Fibroblast of villous mesenchyme (primary cell): ENCODE measurements around the gene RRP8. TPM values are rescaled to one million over a fixed set of nuclear protein-coding genes. Genes with fewer than 3 reads are reported as not detected.

Source experiments
- DNase-seq: peaks from one replicate; pipeline ENCODE4 v3.0.0-alpha.2; 2010; ENCODE audit warnings: low read depth
- H3K4me3 ChIP-seq: 2 replicates; pipeline ENCODE4 v1.5.1; 2011; ENCODE audit warnings: low read depth, mild to moderate bottlenecking, low read length
- total RNA-seq: library from RNA; depleted of rRNA; stranded (reverse); fragments of >200 nt; gene quantifications from 2 replicates; pipeline ENCODE4 v1.2.3, GENCODE V29; 2012
- TF ChIP-seq, protein P1 (sequence below): IDR thresholded peaks from 2 replicates; pipeline ENCODE4 v1.5.1; 2012; ENCODE audit warnings: low read depth, mild to moderate bottlenecking, low read length; ENCODE audit not compliant: insufficient read depth

RRP8 gene
- total RNA-seq, 1 donor: 13.4 TPM

DNA sequence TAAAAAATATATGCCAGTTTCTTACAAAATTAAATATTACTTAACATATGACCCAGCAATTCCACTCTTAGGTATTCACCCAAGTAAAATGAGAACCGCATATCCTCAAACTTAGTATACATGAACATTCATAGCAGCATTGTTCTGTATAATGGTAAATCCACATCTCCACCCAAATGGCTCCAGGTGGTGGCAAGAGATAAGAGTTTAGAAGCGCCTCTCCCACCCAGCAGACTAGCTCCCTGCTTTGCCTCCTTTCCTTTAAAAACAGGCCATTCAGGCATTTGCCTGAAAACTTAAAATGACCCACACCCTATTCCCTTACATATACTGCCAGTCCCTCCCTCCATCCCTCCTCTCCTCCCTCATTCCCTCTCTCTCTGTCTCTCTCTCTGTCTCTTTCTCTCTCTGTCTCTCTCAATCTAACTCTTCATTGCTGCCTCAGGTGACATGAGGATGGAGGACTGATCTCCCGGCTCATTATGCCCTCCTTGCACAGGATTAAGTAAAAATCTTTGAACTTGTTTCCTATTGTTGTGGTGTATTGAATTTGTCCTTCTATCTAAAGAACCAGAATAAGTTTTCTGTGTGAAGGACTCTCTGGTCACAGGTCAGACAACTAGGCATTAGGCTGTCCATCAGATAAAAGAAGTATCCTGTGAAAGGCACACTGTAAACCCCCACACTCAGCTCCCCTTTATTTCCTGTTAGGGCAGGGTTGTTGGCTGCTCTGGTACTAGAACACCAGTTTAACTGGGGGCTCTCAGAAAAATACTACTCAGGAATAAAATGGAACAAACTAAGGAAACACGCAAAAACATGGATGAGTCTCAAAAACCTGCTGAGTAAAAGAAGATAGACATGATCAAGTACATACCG, 48.3 kb downstream of the RRP8 start:
- TF ChIP-seq, protein P1, sequence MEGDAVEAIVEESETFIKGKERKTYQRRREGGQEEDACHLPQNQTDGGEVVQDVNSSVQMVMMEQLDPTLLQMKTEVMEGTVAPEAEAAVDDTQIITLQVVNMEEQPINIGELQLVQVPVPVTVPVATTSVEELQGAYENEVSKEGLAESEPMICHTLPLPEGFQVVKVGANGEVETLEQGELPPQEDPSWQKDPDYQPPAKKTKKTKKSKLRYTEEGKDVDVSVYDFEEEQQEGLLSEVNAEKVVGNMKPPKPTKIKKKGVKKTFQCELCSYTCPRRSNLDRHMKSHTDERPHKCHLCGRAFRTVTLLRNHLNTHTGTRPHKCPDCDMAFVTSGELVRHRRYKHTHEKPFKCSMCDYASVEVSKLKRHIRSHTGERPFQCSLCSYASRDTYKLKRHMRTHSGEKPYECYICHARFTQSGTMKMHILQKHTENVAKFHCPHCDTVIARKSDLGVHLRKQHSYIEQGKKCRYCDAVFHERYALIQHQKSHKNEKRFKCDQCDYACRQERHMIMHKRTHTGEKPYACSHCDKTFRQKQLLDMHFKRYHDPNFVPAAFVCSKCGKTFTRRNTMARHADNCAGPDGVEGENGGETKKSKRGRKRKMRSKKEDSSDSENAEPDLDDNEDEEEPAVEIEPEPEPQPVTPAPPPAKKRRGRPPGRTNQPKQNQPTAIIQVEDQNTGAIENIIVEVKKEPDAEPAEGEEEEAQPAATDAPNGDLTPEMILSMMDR: no peak
- no peak for DNase-seq
- no peak overlapping the region for H3K4me3 ChIP-seq

DNA sequence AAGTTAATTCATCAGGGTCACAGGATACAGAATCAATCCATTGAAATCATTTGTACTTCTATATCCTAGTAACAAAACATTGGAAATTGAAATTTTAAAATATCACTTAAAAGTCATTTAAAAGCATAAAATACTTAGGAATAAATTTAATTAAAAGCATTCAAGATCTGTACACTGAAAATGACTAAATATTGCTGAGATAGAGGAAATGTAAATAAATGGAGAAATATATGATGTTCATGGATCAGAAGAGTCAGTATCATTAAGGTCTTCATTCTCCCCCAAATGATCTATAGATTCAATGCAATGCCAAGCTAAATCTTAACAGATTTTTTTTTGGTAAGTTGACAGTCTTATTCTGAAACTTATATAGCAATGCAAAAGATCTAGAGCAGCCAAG, 49.8 kb downstream of the RRP8 start:
- no peak for DNase-seq
- TF ChIP-seq, protein P1: no peak
- no peak overlapping the region for H3K4me3 ChIP-seq

DNA sequence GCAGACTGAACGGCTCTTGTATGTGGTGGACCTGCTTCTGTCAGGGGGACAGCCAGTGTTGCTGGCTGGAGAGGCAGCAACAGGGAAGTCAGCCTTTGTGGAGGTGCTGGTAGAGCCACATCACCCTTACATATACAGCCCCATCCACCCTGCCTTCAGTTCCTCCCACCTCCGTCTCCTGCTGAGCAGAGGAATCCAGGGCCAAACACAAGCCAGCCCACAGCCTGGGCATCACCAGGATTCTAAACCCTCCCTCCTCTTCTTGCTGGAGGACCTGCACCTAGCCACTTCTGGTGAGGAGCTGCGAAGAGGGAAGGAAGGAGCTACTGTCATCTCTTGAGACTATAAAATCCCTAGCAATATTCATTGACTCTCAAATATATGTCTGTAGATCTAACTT, 54.8 kb downstream of the RRP8 start:
- no peak overlapping the region for H3K4me3 ChIP-seq
- no peak for DNase-seq
- TF ChIP-seq, protein P1: no peak

DNA sequence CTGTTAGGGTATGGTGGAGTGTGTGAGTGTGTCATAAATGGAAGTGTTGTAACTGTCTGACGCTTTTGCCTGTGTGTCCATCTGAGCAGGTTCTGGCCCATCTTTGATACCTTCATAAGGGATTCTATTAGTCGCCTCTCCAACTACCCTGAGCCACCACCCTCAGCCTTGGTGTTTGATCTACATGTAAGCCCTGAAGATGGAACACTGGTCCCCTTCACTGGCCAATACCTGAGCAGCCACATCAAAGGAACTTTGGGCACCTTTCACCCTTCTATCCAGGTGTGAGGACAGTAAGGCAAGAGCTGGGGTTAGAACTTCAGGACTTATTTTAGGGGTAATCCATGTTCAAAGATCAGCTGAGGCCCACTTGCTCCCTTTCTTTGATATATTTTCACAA, 55.3 kb downstream of the RRP8 start:
- DNase-seq: no peak
- no peak overlapping the region for H3K4me3 ChIP-seq
- TF ChIP-seq, protein P1: no peak

DNA sequence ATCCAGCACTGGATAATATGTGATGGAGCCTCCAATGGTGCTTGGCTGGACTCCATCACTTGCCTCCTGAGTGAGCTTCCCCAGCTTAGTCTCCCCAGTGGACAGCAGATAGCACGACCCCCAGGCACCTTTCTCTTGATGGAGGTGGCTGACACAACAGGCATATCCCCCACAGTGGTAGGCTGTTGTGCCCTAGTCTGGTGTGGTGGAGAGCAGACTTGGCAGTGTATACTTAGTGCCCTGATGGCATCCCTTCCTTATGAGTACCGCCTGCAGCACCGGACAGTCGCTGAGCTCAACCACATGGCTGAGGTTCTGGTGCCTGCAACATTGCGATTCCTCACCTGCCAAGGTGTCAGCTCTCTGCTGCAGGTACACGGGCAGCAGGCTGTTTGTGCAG, 56.2 kb downstream of the RRP8 start:
- TF ChIP-seq, protein P1: no peak
- no peak for DNase-seq
- no peak overlapping the region for H3K4me3 ChIP-seq

DNA sequence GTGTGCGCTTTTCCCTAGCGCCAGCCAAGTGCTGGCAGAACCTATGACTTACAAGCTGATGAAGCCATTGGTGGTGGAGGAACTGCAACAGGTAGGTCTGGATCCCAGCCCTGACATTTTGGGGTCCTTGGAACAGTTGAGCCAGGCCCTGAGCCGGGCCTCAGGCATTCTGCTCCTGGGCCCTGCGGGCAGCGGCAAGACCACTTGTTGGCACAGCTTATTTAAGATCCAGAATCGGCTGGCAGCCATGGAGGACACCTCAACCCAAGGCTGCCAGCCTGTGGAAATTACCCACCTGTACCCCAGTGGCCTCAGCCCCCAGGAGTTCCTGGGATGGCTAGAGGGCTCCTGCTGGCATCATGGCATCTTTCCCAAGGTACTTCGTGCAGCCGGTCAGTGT, 56.7 kb downstream of the RRP8 start:
- TF ChIP-seq, protein P1: no peak
- no peak for DNase-seq
- H3K4me3 ChIP-seq: no peak overlapping the region
